Body of pancreas (tissue), 4 donors: Measurements from ENCODE around the gene NOVA1.

Source experiments
- CTCF ChIP-seq, 7 experiments: fragments of 450-650 bp in 4 of 7; fragments of 200-600 bp in 3 of 7; sonication (generic) in 3 of 7; IDR thresholded peaks; one replicate each; pipeline ENCODE4 v1.5.1; 2016 to 2019; ENCODE audit warnings: antibody characterized with exemption in 7 of 7
- POLR2A ChIP-seq, 3 donors: fragments of 450-650 bp; IDR thresholded peaks; one replicate each; pipeline ENCODE4 v1.6.1; 2016; ENCODE audit warnings: antibody characterized with exemption in 3 of 3, mild to moderate bottlenecking in 2 of 3

GRCh38 chr14:26403760-26404159 is 194.1 kb downstream of the NOVA1 start:
- TF ChIP-seq CTCF (IDR thresholded peaks at IDR 0.05) = no peak
- TF ChIP-seq POLR2A (IDR thresholded peaks at IDR 0.05) = no peak
